ENCODE data around the gene UXT.

DNA sequence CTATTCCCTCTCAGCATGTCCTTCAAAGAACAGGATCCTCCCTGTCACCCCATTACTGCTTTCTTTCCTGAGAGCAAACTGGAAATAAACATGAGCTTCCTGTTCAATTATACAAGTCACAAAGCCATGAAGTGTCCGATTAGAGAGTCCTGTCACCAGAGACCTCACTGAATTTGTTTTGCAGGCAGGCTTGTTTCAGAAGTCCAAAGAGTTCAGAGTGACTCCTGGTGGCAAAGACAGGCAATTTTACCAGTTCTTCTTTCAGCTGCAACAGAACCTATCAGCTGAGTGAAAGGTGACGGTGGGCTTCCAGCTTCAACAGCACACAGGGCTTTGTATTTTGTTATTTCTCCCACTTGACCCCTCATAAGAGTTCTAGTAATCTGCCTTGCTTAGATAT lies 15.1 kb downstream of the UXT start:
- no peak for TF ChIP-seq YY1 (IDR thresholded peaks at IDR 0.05; ENCODE audit: insufficient read depth, insufficient read length)
- no peak for TF ChIP-seq ZNF274 (IDR thresholded peaks at IDR 0.05; ENCODE audit: low read depth, low read length)
- TF ChIP-seq SUZ12 (IDR thresholded peaks at IDR 0.05; ENCODE audit: extremely low read depth, insufficient read depth, insufficient read length): no peak

Measured in NT2/D1 (cell line).